HepG2 (cell line): Measurements from ENCODE around the gene JMJD7. TPM values are rescaled to one million over a fixed set of nuclear protein-coding genes. Genes with fewer than 3 reads are reported as not detected.

Experiments used
- ATAC-seq: fragments of 200-7000 bp; cut with Tn5 transposase; 3 replicates; pipeline ENCODE4 v1.9.1; 2020; ENCODE audit warnings: mild to moderate bottlenecking, moderate library complexity
- BruUV-seq: library from RNA; stranded (reverse); fragments of 400-500 nt; replicated peaks from 2 replicates; lab custom pipeline; 2021; lab: Mats Ljungman, UMichigan
- CTCF ChIA-PET: fragments of 300-600 bp; formaldehyde crosslinking; extraction: SDS; loops from one replicate; lab custom pipeline; 2021; ENCODE audit warnings: low total read pairs, inconsistent platforms, low intra/inter-chr PET ratio; lab: Yijun Ruan, JAX
- POLR2A ChIA-PET: fragments of 350-600 bp; sonication (Branson Sonifier 250); formaldehyde crosslinking; loops from one replicate; lab custom pipeline; 2020; ENCODE audit warnings: antibody characterized with exemption, inconsistent platforms; lab: Yijun Ruan, JAX
- DNase-seq: peaks from one replicate; pipeline ENCODE4 v3.0.0-alpha.2; 2015; ENCODE audit warnings: low spot score
- FAIRE-seq: peaks from 3 replicates; lab custom pipeline; 2011; peaks lifted over from hg19 to GRCh38; lab: Jason Lieb, UNC
- H2AFZ ChIP-seq: one replicate; pipeline ENCODE4 v1.6.1; 2011; ENCODE audit warnings: low read length, inconsistent platforms
- H3K27ac ChIP-seq: fragments of 300-600 bp; 3 replicates; pipeline ENCODE4 v1.8.0; 2011; ENCODE audit warnings: mixed run types, mild to moderate bottlenecking, mixed read lengths, low read length, inconsistent platforms; ENCODE audit not compliant: insufficient read depth; ENCODE audit errors: extremely low read length
- H3K27me3 ChIP-seq, 2 experiments: fragments of 200-600 bp in 1 of 2; 2 replicates in 1 of 2; 3 replicates in 1 of 2; pipeline versions ENCODE4 v1.6.0 to v1.8.0; 2011; ENCODE audit warnings: low read length in 2 of 2, mild to moderate bottlenecking in 2 of 2, moderate library complexity in 2 of 2, inconsistent platforms in 1 of 2; ENCODE audit not compliant: insufficient read depth in 2 of 2, control insufficient read depth in 1 of 2
- H3K36me3 ChIP-seq, 2 experiments: fragments of 200-600 bp in 1 of 2; replicated peaks in 1 of 2; 2 replicates in 1 of 2; 3 replicates in 1 of 2; pipeline versions ENCODE4 v1.5.1 to v1.8.0; 2011; ENCODE audit warnings: low read length in 2 of 2, inconsistent platforms in 1 of 2; ENCODE audit not compliant: insufficient read depth in 2 of 2, control insufficient read depth in 1 of 2
- H3K4me1 ChIP-seq: 2 replicates; pipeline ENCODE4 v1.5.1; 2012; ENCODE audit warnings: low read length, inconsistent platforms; ENCODE audit not compliant: insufficient read depth
- H3K4me2 ChIP-seq: 2 replicates; pipeline ENCODE4 v1.6.0; 2011; ENCODE audit warnings: low read depth, low read length, inconsistent platforms
- H3K4me3 ChIP-seq, 3 experiments: fragments of 200-600 bp in 1 of 3; sonication (generic), shearing (Covaris generic) in 1 of 3; replicated peaks in 1 of 3; 2 replicates each; pipeline ENCODE4 v1.5.1; 2011 to 2016; ENCODE audit warnings: low read length in 3 of 3, inconsistent platforms in 2 of 3, low read depth in 2 of 3, mild to moderate bottlenecking in 2 of 3, control low read depth in 1 of 3, mixed read lengths in 1 of 3; ENCODE audit not compliant: insufficient read depth in 1 of 3
- H3K79me2 ChIP-seq: one replicate; pipeline ENCODE4 v1.6.1; 2011; ENCODE audit warnings: low read length, inconsistent platforms; ENCODE audit not compliant: insufficient read depth
- H3K9ac ChIP-seq: 2 replicates; pipeline ENCODE4 v1.6.0; 2011; ENCODE audit warnings: mild to moderate bottlenecking, low read depth, low read length, inconsistent platforms; ENCODE audit not compliant: insufficient read depth
- H3K9me3 ChIP-seq: 2 replicates; pipeline ENCODE4 v1.5.1; 2012; ENCODE audit warnings: mild to moderate bottlenecking, low read length
- H4K20me1 ChIP-seq: 2 replicates; pipeline ENCODE4 v1.6.0; 2011; ENCODE audit warnings: inconsistent platforms, mild to moderate bottlenecking, low read length, moderate library complexity; ENCODE audit not compliant: insufficient read depth
- CENPX ChIP-seq: sonication (generic); formaldehyde crosslinking; IDR thresholded peaks from 2 replicates; pipeline ENCODE4 v1.9.0; 2021; ENCODE audit warnings: mild to moderate bottlenecking, missing genetic modification reagents, moderate library complexity
- FOXA3 ChIP-seq: IDR thresholded peaks from 2 replicates; pipeline ENCODE4 v1.6.1; 2016; ENCODE audit warnings: missing genetic modification reagents, missing compliant biosample characterization
- GPN1 ChIP-seq: sonication (generic); formaldehyde crosslinking; IDR thresholded peaks from 2 replicates; pipeline ENCODE4 v1.5.1; 2020; ENCODE audit warnings: missing genetic modification reagents, borderline replicate concordance
- HOXA7 ChIP-seq: sonication (generic); formaldehyde crosslinking; IDR thresholded peaks from 2 replicates; pipeline ENCODE4 v1.8.1; 2022; ENCODE audit warnings: mild to moderate bottlenecking, missing genetic modification reagents, moderate library complexity
- JARID2 ChIP-seq: sonication (generic); formaldehyde crosslinking; IDR thresholded peaks from 2 replicates; pipeline ENCODE4 v1.8.1; 2023; ENCODE audit warnings: missing genetic modification reagents, inconsistent platforms; ENCODE audit not compliant: insufficient replicate concordance
- NFKBIZ ChIP-seq: IDR thresholded peaks from 2 replicates; pipeline ENCODE4 v1.6.1; 2018; ENCODE audit warnings: missing genetic modification reagents, missing compliant biosample characterization
- SIX1 ChIP-seq: sonication (generic); formaldehyde crosslinking; IDR thresholded peaks from 2 replicates; pipeline ENCODE4 v1.4.0; 2020; ENCODE audit warnings: missing genetic modification reagents, borderline replicate concordance
- SP1 ChIP-seq, 2 experiments: fragments of 450-650 bp in 1 of 2; sonication (generic) in 1 of 2; formaldehyde crosslinking in 1 of 2; IDR thresholded peaks; 2 replicates each; pipeline versions ENCODE4 v1.4.0 to v1.6.1; 2016 to 2020; ENCODE audit warnings: missing genetic modification reagents in 1 of 2
- ZNF317 ChIP-seq: sonication (generic); formaldehyde crosslinking; IDR thresholded peaks from 2 replicates; pipeline ENCODE4 v1.5.0; 2020; ENCODE audit warnings: mild to moderate bottlenecking, missing genetic modification reagents
- ZNF354B ChIP-seq: sonication (generic); formaldehyde crosslinking; IDR thresholded peaks from 2 replicates; pipeline ENCODE4 v1.8.0; 2022; ENCODE audit warnings: mild to moderate bottlenecking, missing genetic modification reagents
- ZNF383 ChIP-seq: sonication (generic); formaldehyde crosslinking; IDR thresholded peaks from 2 replicates; pipeline ENCODE4 v1.4.0; 2020; ENCODE audit warnings: missing genetic modification reagents, mild to moderate bottlenecking, borderline replicate concordance
- ZNF430 ChIP-seq: sonication (generic); formaldehyde crosslinking; IDR thresholded peaks from 2 replicates; pipeline ENCODE4 v1.9.0; 2021; ENCODE audit warnings: mild to moderate bottlenecking, missing genetic modification reagents
- ZNF556 ChIP-seq: sonication (generic); formaldehyde crosslinking; IDR thresholded peaks from 2 replicates; pipeline ENCODE4 v1.4.0; 2020; ENCODE audit warnings: mild to moderate bottlenecking, missing genetic modification reagents, borderline replicate concordance
- ZNF564 ChIP-seq: sonication (generic); formaldehyde crosslinking; IDR thresholded peaks from 2 replicates; pipeline ENCODE4 v1.8.1; 2023; ENCODE audit warnings: mild to moderate bottlenecking, missing genetic modification reagents
- ZNF790 ChIP-seq: sonication (generic); formaldehyde crosslinking; IDR thresholded peaks from 2 replicates; pipeline ENCODE4 v1.8.0; 2022; ENCODE audit warnings: missing genetic modification reagents, mild to moderate bottlenecking, borderline replicate concordance
- WGBS: methylation state at CpG from one replicate; pipeline ENCODE4 v1.1.6; 2017; ENCODE audit warnings: low lambda C conversion rate; 5-methylcytosine and 5-hydroxymethylcytosine counted together
- in situ Hi-C: cut with HindIII; loops from 2 replicates; pipeline ENCODE4 v1.10.0; 2017; ENCODE audit warnings: low pct_unique_long_range_greater_than_20kb; ENCODE audit not compliant: extremely low pct_ligation_motif_present
- intact Hi-C: fragments of 100-400 bp; cut with micrococcal nuclease; formaldehyde crosslinking; loops from one replicate; pipeline ENCODE4 v1.10.0; 2022; ENCODE audit not compliant: unreplicated experiment
- polyA plus RNA-seq, 8 experiments: library from polyadenylated mRNA; depleted of rRNA in 3 of 8; stranded (reverse) in 7 of 8; unstranded in 1 of 8; fragments of >200 nt; fragmentation: Illumina TruSeq in 4 of 8; extraction: Trizol in 4 of 8; gene quantifications; 2 replicates each; pipeline versions ENCODE4 v1.2.1 to v1.2.3, GENCODE V29; 2011 to 2016; ENCODE audit warnings: low read depth in 4 of 8, missing spikeins in 1 of 8, mixed read lengths in 1 of 8; ENCODE audit not compliant: insufficient read depth in 1 of 8
- total RNA-seq, 5 experiments: library from RNA; depleted of rRNA; stranded (reverse); fragments of >200 nt; fragmentation: Illumina TruSeq; extraction: Trizol; gene quantifications; 2 replicates each; pipeline ENCODE4 v1.2.3, GENCODE V29; 2016; ENCODE audit warnings: low read depth in 1 of 5
- TF ChIP-seq, protein P1 (sequence below): sonication (generic); formaldehyde crosslinking; IDR thresholded peaks from 2 replicates; pipeline ENCODE4 v1.8.0; 2022; ENCODE audit warnings: mild to moderate bottlenecking, missing genetic modification reagents; ENCODE audit not compliant: insufficient replicate concordance

JMJD7 gene
- total and polyA plus RNA-seq, 2 of the 13 experiments (the other 11 are each of a cell fraction or from before 2014, with no cell fraction given), result 6.4 to 7.1 TPM

- ChIA-PET CTCF (no interaction called here), POLR2A (no interaction called here)
- in situ Hi-C loops, result no loop called here
- no peak for ATAC-seq
- H3K79me2 ChIP-seq, result no peaks in the 10 kb centered on the region
- TF ChIP-seq JARID2 (CRISPR knock-in tag) (no peak), FOXA3 (no peak), ZNF564 (CRISPR knock-in tag) (no peak)
- no peak overlapping the region for H3K4me2 ChIP-seq
- H3K27ac ChIP-seq, result no peak overlapping the region
- BruUV-seq, result no TSS peak
- no peak overlapping the region for H3K4me3 ChIP-seq
- H3K9ac ChIP-seq, result no peak overlapping the region
- no peak overlapping the region for H2AFZ ChIP-seq
- no peaks in the 10 kb centered on the region for H3K9me3 ChIP-seq
- no peaks in the 10 kb centered on the region for H4K20me1 ChIP-seq
- intact Hi-C loops, result no loop called here
- 38% methylated on average over 6 of the region's 19 CpGs for WGBS
- peaks cover 14% of the 10 kb centered on the region for H3K4me1 ChIP-seq
- peaks cover 11 to 87% of the 10 kb centered on the region in 2 experiments for H3K27me3 ChIP-seq
- no peak for DNase-seq
- no peaks in the 10 kb centered on the region for H3K36me3 ChIP-seq
- FAIRE-seq, result no peak
Observed at GRCh38 chr15:41871175-41871905, 43.4 kb downstream of the JMJD7 start.

DNA sequence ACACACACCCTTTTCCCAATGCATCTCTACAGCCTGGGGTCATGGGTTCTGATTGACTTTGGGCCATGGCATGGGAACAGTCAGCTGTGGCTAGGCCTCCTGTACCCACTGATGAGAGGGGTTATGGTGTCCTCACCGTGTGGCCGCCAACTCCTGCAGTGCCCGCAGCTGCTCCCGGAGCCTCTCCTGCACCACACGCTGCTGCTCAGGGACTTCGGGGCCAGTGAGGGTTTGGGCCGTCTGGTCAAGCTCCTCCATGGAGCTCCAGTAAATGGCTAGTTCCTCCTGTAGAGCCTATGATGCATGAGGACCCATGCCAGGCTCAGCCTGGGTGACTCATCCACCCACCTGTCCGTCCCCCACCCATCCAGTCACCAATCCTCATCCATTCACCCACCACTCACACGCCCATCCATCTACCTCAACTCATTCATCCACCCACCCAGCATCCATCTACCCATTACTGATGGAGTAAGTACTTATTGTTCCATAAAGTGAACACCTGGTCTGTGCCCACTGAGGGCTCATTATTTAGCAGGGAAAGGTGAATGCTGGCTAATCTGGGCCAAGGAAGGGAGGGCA is 44.4 kb downstream of the JMJD7 start:
- Histone ChIP-seq H4K20me1 (no peaks in the 10 kb centered on the region), H3K9ac (no peak overlapping the region), H3K4me3 (no peak overlapping the region), H3K4me2 (no peak overlapping the region), H2AFZ (no peak overlapping the region), H3K9me3 (no peaks in the 10 kb centered on the region), H3K27ac (no peak overlapping the region), H3K79me2 (no peaks in the 10 kb centered on the region), H3K36me3 (no peaks in the 10 kb centered on the region), H3K27me3 (peaks cover 11 to 93% of the 10 kb centered on the region in 2 experiments), H3K4me1 (peaks cover 14% of the 10 kb centered on the region; the same call in 1 of the 2 replicates)
- ChIA-PET POLR2A (no interaction called here), CTCF (no interaction called here)
- BruUV-seq, result no TSS peak
- DNase-seq (no peak), FAIRE-seq (no peak), ATAC-seq (no peak)
- intact Hi-C loops (no loop called here), in situ Hi-C loops (no loop called here)
- 2% methylated on average over 2 of the region's 9 CpGs for WGBS
- TF ChIP-seq SP1 (IDR thresholded peaks at IDR 0.05) (no peak), SP1 (CRISPR knock-in tag; IDR thresholded peaks at IDR 0.05) (no peak), ZNF383 (CRISPR knock-in tag) (no peak), HOXA7 (CRISPR knock-in tag) (no peak), NFKBIZ (CRISPR knock-in tag) (no peak), ZNF790 (CRISPR knock-in tag) (no peak), SIX1 (CRISPR knock-in tag) (no peak), ZNF354B (CRISPR knock-in tag) (no peak), CENPX (CRISPR knock-in tag) (no peak), GPN1 (no peak), ZNF556 (CRISPR knock-in tag) (no peak), ZNF317 (CRISPR knock-in tag) (no peak), ZNF430 (CRISPR knock-in tag) (no peak)
- TF ChIP-seq, protein P1, sequence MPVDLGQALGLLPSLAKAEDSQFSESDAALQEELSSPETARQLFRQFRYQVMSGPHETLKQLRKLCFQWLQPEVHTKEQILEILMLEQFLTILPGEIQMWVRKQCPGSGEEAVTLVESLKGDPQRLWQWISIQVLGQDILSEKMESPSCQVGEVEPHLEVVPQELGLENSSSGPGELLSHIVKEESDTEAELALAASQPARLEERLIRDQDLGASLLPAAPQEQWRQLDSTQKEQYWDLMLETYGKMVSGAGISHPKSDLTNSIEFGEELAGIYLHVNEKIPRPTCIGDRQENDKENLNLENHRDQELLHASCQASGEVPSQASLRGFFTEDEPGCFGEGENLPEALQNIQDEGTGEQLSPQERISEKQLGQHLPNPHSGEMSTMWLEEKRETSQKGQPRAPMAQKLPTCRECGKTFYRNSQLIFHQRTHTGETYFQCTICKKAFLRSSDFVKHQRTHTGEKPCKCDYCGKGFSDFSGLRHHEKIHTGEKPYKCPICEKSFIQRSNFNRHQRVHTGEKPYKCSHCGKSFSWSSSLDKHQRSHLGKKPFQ (CRISPR knock-in tag), result no peak
